Measurements from ENCODE around the gene SULT2A1. TPM values are rescaled to one million over a fixed set of nuclear protein-coding genes. Genes with fewer than 3 reads are reported as not detected.

The SULT2A1 gene
- total RNA-seq, result not detected in 2 replicates

GRCh38 chr19:47886010-47886559 is at the start of gene SULT2A1:
Gene SULT2A1 (minus strand): TSS chr19:47886315. CDS start chr19:47886257, 58 bp downstream.

GRCh38 chr19:47858646-47859285 is 27.3 kb downstream of the SULT2A1 start, which contains the start of gene TPRX2:
Gene TPRX2 (plus strand): TSS chr19:47859235. CDS start chr19:47859247, 12 bp downstream.

GRCh38 chr19:47821460-47822020 is 64.6 kb downstream of the SULT2A1 start, which contains the start of gene CRX:
Gene CRX (plus strand): TSS chr19:47821937. CDS start chr19:47834444, 12,507 bp downstream.

Other genes with a start within 250 kb of the SULT2A1 start
- gene EHD2, start 172.9 kb downstream of the SULT2A1 start, total RNA-seq, result 244 and 274 TPM in 2 replicates
- 253 and 299 TPM in 2 replicates for gene NOP53, start 140.8 kb downstream of the SULT2A1 start, total RNA-seq
- gene SELENOW, start 107.6 kb downstream of the SULT2A1 start, total RNA-seq, result 336 and 410 TPM in 2 replicates
- not detected in 2 replicates for gene TPRX1, start 81.8 kb downstream of the SULT2A1 start, total RNA-seq
- gene CRX, start 64.4 kb downstream of the SULT2A1 start, total RNA-seq, result not detected in 2 replicates
- not detected in 2 replicates for gene TPRX2, start 27.1 kb downstream of the SULT2A1 start, total RNA-seq
- not detected in 2 replicates for gene BSPH1, start 105.9 kb upstream of the SULT2A1 start, total RNA-seq
- not detected in 2 replicates for gene ELSPBP1, start 108.3 kb upstream of the SULT2A1 start, total RNA-seq
- not detected in 2 replicates for gene CABP5, start 157.8 kb upstream of the SULT2A1 start, total RNA-seq
- 0.51 and 1.3 TPM in 2 replicates for gene PLA2G4C, start 224.5 kb upstream of the SULT2A1 start, total RNA-seq